Testis (tissue), 3 donors: ENCODE data around the gene DAZL. TPM values are rescaled to one million over a fixed set of nuclear protein-coding genes. Genes with fewer than 3 reads are reported as not detected.

Source experiments
- DNase-seq: peaks from one replicate; pipeline ENCODE4 v3.0.0-alpha.2; 2019
- H3K27ac ChIP-seq, 2 donors: fragments of 200-600 bp; sonication (generic); one replicate each; pipeline ENCODE4 v1.5.1; 2019
- H3K27me3 ChIP-seq: fragments of 200-600 bp; sonication (generic); one replicate; pipeline ENCODE4 v1.5.1; 2019
- H3K36me3 ChIP-seq: fragments of 200-600 bp; sonication (generic); one replicate; pipeline ENCODE4 v1.5.1; 2017; ENCODE audit warnings: low read depth; ENCODE audit errors: missing control alignments
- H3K4me1 ChIP-seq: fragments of 200-600 bp; sonication (generic); one replicate; pipeline ENCODE4 v1.5.1; 2019
- H3K4me3 ChIP-seq, 2 donors: fragments of 200-600 bp; sonication (generic); one replicate each; pipeline ENCODE4 v1.5.1; 2017 to 2019
- H3K9me3 ChIP-seq: fragments of 200-600 bp; sonication (generic); one replicate; pipeline ENCODE4 v1.5.1; 2017
- POLR2A ChIP-seq: fragments of 450-650 bp; IDR thresholded peaks from one replicate; pipeline ENCODE4 v1.6.1; 2017; ENCODE audit warnings: antibody characterized with exemption, mild to moderate bottlenecking, moderate library complexity
- WGBS, 2 donors: methylation state at CpG; one replicate each; pipeline ENCODE4 v1.1.5; 2018; 5-methylcytosine and 5-hydroxymethylcytosine counted together
- intact Hi-C: fragments of 100-400 bp; cut with DNase I; formaldehyde crosslinking; loops from one replicate; pipeline ENCODE4 v1.15.1; 2023; ENCODE audit warnings: low total_unique reads
- polyA plus RNA-seq: library from polyadenylated mRNA; stranded (reverse); fragments of 350-450 nt; fragmentation: Illumina TruSeq; extraction: RNeasy Lipid Tissue Mini Kit (QIAGEN cat#74804); gene quantifications from one replicate; pipeline ENCODE4 v1.2.3, GENCODE V29; 2014; ENCODE audit warnings: low read depth, low replicate concordance; ENCODE audit not compliant: insufficient read depth
- total RNA-seq, 2 donors: library from RNA; depleted of rRNA; stranded (reverse); fragments of >200 nt; gene quantifications; one replicate each; pipeline ENCODE4 v1.2.3, GENCODE V29; 2016
- TF ChIP-seq, protein P1 (sequence below), 3 experiments: fragments of 450-650 bp in 2 of 3; fragments of 200-600 bp in 1 of 3; sonication (generic) in 1 of 3; IDR thresholded peaks; one replicate each; pipeline ENCODE4 v1.5.1; 2016 to 2019; ENCODE audit warnings: antibody characterized with exemption in 3 of 3, mild to moderate bottlenecking in 2 of 3, moderate library complexity in 1 of 3

DAZL gene
- total and polyA plus RNA-seq, 3 donors from 2014 or later: 49.8 to 124 (median 71.5) TPM

DNA sequence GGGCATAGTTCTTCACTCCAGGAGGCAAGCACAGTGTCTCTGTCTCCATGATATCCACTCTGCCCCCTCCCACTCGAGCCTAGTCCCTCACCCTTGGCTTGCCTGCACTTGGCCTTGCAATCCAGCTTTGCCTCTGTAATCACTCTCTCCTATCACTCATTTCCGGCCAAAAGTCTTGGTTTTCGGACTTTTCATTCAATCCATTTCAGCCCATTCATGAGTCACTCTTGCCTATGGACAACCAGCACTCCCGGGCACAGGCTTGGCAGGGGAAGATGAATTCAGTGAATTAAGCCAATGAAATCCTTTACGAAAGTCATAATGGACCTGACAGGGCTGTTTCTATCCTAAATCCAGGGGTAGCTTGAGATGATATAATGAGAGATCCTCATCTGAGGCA is 21.7 kb downstream of the DAZL start:
- H3K27ac ChIP-seq: no peak overlapping the region
- intact Hi-C loops: no loop called here
- H3K4me3 ChIP-seq: no peak overlapping the region
- no peaks in the 10 kb centered on the region for H3K36me3 ChIP-seq
- H3K27me3 ChIP-seq: no peaks in the 10 kb centered on the region
- H3K9me3 ChIP-seq: no peaks in the 10 kb centered on the region
- no peak for DNase-seq
- no peaks in the 10 kb centered on the region for H3K4me1 ChIP-seq
- 76 to 94% methylated on average over 5 of the region's 5 CpGs for WGBS, 2 donors
- TF ChIP-seq, protein P1, sequence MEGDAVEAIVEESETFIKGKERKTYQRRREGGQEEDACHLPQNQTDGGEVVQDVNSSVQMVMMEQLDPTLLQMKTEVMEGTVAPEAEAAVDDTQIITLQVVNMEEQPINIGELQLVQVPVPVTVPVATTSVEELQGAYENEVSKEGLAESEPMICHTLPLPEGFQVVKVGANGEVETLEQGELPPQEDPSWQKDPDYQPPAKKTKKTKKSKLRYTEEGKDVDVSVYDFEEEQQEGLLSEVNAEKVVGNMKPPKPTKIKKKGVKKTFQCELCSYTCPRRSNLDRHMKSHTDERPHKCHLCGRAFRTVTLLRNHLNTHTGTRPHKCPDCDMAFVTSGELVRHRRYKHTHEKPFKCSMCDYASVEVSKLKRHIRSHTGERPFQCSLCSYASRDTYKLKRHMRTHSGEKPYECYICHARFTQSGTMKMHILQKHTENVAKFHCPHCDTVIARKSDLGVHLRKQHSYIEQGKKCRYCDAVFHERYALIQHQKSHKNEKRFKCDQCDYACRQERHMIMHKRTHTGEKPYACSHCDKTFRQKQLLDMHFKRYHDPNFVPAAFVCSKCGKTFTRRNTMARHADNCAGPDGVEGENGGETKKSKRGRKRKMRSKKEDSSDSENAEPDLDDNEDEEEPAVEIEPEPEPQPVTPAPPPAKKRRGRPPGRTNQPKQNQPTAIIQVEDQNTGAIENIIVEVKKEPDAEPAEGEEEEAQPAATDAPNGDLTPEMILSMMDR (IDR thresholded peaks at IDR 0.05): no peak
- no peak for TF ChIP-seq POLR2A

DNA sequence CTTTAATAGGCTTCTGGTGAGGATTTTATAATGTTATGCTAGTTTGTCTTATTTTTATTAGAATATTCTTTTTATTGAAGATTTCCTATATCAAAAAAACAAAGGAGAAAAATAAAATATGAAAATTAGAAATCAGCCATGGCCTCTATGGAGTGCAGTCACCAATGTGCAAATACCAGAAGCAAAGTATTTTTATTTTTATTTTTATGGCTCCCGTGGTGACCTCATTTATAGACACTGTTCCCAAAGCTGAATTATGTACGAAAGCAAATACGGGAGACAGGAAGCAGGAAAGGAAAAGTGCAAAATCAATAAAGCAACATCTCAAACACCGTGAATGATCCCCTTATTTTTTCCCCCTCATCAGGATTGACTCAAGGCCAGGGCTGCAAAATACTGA is 35.1 kb downstream of the DAZL start:
- intact Hi-C loops: no loop called here

DNA sequence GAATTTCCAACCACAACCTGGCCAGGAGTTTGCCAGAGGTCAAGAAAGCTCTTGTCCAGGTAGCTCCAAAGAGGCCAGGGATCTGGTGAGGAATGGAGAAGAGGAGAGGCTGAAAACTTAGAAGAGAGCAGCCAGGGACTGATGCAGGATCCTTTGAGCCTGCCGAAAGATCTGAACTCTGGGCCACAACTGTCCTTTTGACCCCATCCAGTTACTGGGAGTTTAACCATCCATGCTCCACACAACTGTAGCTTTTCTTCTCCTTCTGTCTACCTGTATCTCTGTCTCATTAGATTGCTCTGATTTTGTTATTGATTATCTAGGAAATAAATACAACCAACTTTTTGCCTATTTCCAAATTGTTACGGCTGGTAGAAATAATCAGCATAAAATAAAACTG is 36.7 kb downstream of the DAZL start:
- 92 to 95% methylated on average over 2 of the region's 2 CpGs for WGBS, 2 donors
- intact Hi-C loops: no loop called here
- no peak overlapping the region for H3K4me3 ChIP-seq
- TF ChIP-seq POLR2A: no peak
- no peak for DNase-seq
- H3K4me1 ChIP-seq: no peaks in the 10 kb centered on the region
- H3K27me3 ChIP-seq: no peaks in the 10 kb centered on the region
- no peaks in the 10 kb centered on the region for H3K9me3 ChIP-seq
- H3K36me3 ChIP-seq: no peaks in the 10 kb centered on the region
- no peak overlapping the region for H3K27ac ChIP-seq

More for the DNA sequence above, 35.1 kb downstream of the DAZL start:
- H3K27me3 ChIP-seq: no peaks in the 10 kb centered on the region
- H3K27ac ChIP-seq: no peak overlapping the region
- WGBS, 2 donors: 84 to 85% methylated on average over 4 of the region's 4 CpGs
- TF ChIP-seq, protein P1 (IDR thresholded peaks at IDR 0.05): no peak
- TF ChIP-seq POLR2A: no peak
- H3K36me3 ChIP-seq: no peaks in the 10 kb centered on the region
- DNase-seq: no peak
- H3K9me3 ChIP-seq: no peaks in the 10 kb centered on the region
- H3K4me3 ChIP-seq: no peak overlapping the region
- no peaks in the 10 kb centered on the region for H3K4me1 ChIP-seq

DNA sequence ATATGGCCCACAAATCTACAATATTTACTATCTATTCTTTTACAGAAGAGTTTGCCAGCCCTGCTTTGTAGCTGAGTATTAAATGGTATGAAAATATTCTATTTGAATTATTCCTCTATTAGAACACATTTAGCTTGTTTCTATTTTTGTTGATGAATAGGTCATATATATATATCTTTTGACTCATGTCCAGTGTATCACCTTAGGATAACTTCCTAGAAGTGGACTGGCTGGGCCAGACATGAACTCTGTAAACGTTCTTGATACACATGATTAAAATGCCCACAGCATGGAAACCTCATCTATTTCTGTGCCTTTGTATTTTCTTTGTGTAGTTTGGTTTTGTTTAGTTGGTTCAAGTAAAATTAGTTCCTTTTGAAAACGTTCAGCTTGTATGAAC is 37.1 kb downstream of the DAZL start:
- H3K9me3 ChIP-seq: no peaks in the 10 kb centered on the region
- H3K36me3 ChIP-seq: no peaks in the 10 kb centered on the region
- WGBS, 2 donors: 46 to 52% methylated on average over 2 of the region's 2 CpGs
- DNase-seq: no peak
- H3K4me3 ChIP-seq: no peak overlapping the region
- H3K27me3 ChIP-seq: no peaks in the 10 kb centered on the region
- H3K4me1 ChIP-seq: no peaks in the 10 kb centered on the region
- H3K27ac ChIP-seq: no peak overlapping the region
- TF ChIP-seq POLR2A: no peak
- TF ChIP-seq, protein P1 (IDR thresholded peaks at IDR 0.05): no peak
- intact Hi-C loops: no loop called here

DNA sequence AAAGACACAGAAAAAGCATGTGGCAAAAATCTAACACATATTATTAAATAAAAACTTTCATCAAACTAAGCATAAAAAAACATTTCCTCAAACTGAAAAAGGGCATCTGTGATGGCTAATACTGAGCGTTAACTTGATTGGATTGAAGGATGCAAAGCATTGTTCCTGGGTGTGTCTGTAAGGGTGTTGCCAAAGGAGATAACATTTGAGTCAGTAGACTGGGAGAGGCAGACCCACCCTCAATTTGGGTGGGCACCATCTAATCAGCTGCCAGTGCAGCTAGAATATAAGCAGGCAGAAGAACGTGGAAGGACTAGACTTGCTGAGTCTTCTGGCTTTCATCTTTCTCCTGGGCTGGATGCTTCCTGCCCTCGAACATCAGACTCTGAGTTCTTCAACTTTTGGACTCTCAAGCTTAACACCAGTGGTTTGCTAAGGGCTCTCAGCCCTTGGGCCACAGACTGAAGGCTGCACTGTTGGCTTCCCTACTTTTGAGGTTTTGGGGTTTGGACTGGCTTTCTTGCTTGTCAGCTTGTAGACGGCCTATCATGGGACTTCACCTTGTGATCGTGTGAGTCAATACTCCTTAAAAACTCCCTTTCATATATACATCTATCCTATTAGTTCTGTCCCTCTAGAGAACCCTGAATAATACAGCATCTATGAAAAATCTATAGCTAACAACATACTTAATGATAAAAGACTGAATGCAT is 45.4 kb downstream of the DAZL start:
- 86 to 88% methylated on average over 5 of the region's 5 CpGs for WGBS, 2 donors
- H3K36me3 ChIP-seq: no peaks in the 10 kb centered on the region
- no peaks in the 10 kb centered on the region for H3K27me3 ChIP-seq
- no peaks in the 10 kb centered on the region for H3K4me1 ChIP-seq
- TF ChIP-seq, protein P1 (IDR thresholded peaks at IDR 0.05): no peak
- no peak for TF ChIP-seq POLR2A
- H3K4me3 ChIP-seq: no peak overlapping the region
- H3K27ac ChIP-seq: no peak overlapping the region
- no peaks in the 10 kb centered on the region for H3K9me3 ChIP-seq
- intact Hi-C loops: no loop called here
- no peak for DNase-seq
